Hematopoietic multipotent progenitor cell treated with erythropoietin and hydrocortisone succinate and interleukin-3 and kit ligand, for 15 days (in vitro differentiated cells): Measurements from ENCODE around the gene MARCHF9.
A peak's percentile ranks its signal among the peaks of the same experiment; 100 is the strongest.

Experiments
- DNase-seq: peaks from one replicate; pipeline ENCODE4 v3.0.0-alpha.2; 2015; ENCODE audit warnings: low spot score

The MARCHF9 gene

GRCh38 chr12:57800965-57801364, 46.1 kb downstream of the MARCHF9 start:
- no peak for DNase-seq

- no peak for DNase-seq
These were observed 47.7 kb downstream of the MARCHF9 start for GRCh38 chr12:57802607-57803006.

- peak; percentile 16 for DNase-seq
These were observed 48.5 kb downstream of the MARCHF9 start for GRCh38 chr12:57803319-57803893.

- no peak for DNase-seq
These were observed 51.8 kb downstream of the MARCHF9 start for GRCh38 chr12:57806677-57807076.

GRCh38 chr12:57807285-57807684, 52.4 kb downstream of the MARCHF9 start:
- DNase-seq = no peak

GRCh38 chr12:57808351-57808750, 53.4 kb downstream of the MARCHF9 start:
- no peak for DNase-seq

GRCh38 chr12:57809425-57809824, 54.5 kb downstream of the MARCHF9 start:
- DNase-seq = no peak
